ENCODE results near the gene CPPED1. TPM values are rescaled to one million over a fixed set of nuclear protein-coding genes. Genes with fewer than 3 reads are reported as not detected.

CPPED1 gene
- total and polyA plus RNA-seq, 2 of the 4 experiments (the other 2 are of a cell fraction), result 5.1 to 6.5 TPM

GRCh38 chr16:12614662-12615278, 188.9 kb downstream of the CPPED1 start:
- Histone ChIP-seq H3K36me3 (ENCODE audit: control insufficient read depth, insufficient read depth, low read length) (no peaks in the 10 kb centered on the region), H2BK120ac (ENCODE audit: low read depth, low read length) (no peak overlapping the region), H3K4me1 (ENCODE audit: control insufficient read depth, insufficient read depth, low read length) (no peaks in the 10 kb centered on the region), H3K9ac (ENCODE audit: low read depth, low read length) (no peak overlapping the region), H4K20me1 (ENCODE audit: insufficient read depth, low read length) (no peaks in the 10 kb centered on the region), H2AFZ (replicated peaks; ENCODE audit: low read length, poor library complexity) (no peak overlapping the region), H4K5ac (ENCODE audit: low read depth, low read length) (no peak overlapping the region), H3K4me3 (ENCODE audit: insufficient read depth, low read depth, low read length) (no peak overlapping the region), H3K27ac (ENCODE audit: insufficient read depth, low read length) (no peak overlapping the region), H2AK5ac (ENCODE audit: low read depth, low read length) (no peak overlapping the region), H3K56ac (ENCODE audit: extremely low read depth, insufficient read depth, low read length) (no peak overlapping the region), H3K27me3 (ENCODE audit: control insufficient read depth, insufficient read depth, low read length) (no peaks in the 10 kb centered on the region), H3K18ac (ENCODE audit: low read depth, low read length) (no peak overlapping the region), H3K23ac (ENCODE audit: low read depth, low read length) (no peak overlapping the region), H3K4ac (ENCODE audit: low read depth, low read length) (no peak overlapping the region), H2BK20ac (ENCODE audit: low read depth, low read length) (no peak overlapping the region), H3K9me3 (ENCODE audit: control insufficient read depth, insufficient read depth, low read length) (no peaks in the 10 kb centered on the region), H2BK15ac (ENCODE audit: low read depth, low read length) (no peak overlapping the region), H2AK9ac (replicated peaks; ENCODE audit: low read depth, low read length, poor library complexity) (no peak overlapping the region), H3K79me1 (ENCODE audit: low read depth in 1 of 2, low read length in 2 of 2) (no peaks in the 10 kb centered on the region), H2BK5ac (ENCODE audit: low read depth, low read length, poor library complexity, severe bottlenecking) (no peak overlapping the region), H3K14ac (replicated peaks; ENCODE audit: low read depth, low read length) (no peak overlapping the region), H4K8ac (ENCODE audit: low read depth in 2 of 2, low read length in 2 of 2) (no peak overlapping the region), H3K4me2 (ENCODE audit: low read depth, low read length) (no peak overlapping the region), H4K91ac (ENCODE audit: insufficient read depth, low read depth, low read length) (no peak overlapping the region), H3K9me1 (ENCODE audit: insufficient read depth, low read length) (no peaks in the 10 kb centered on the region)
- BruUV-seq (replicated peaks), result no TSS peak
- WGBS, 2 experiments (ENCODE audit: extremely low coverage in 2 of 2, insufficient read length in 1 of 2), result 52% methylated on average over 2 of the region's 7 CpGs; no CpG with 5 or more reads in 1 of the 2 experiments
- dilution Hi-C loops (cut with HindIII; ENCODE audit: low sequenced_read_pairs, unreplicated experiment), result no loop called here
- DNase-seq, result no peak
- TF ChIP-seq, protein P1, sequence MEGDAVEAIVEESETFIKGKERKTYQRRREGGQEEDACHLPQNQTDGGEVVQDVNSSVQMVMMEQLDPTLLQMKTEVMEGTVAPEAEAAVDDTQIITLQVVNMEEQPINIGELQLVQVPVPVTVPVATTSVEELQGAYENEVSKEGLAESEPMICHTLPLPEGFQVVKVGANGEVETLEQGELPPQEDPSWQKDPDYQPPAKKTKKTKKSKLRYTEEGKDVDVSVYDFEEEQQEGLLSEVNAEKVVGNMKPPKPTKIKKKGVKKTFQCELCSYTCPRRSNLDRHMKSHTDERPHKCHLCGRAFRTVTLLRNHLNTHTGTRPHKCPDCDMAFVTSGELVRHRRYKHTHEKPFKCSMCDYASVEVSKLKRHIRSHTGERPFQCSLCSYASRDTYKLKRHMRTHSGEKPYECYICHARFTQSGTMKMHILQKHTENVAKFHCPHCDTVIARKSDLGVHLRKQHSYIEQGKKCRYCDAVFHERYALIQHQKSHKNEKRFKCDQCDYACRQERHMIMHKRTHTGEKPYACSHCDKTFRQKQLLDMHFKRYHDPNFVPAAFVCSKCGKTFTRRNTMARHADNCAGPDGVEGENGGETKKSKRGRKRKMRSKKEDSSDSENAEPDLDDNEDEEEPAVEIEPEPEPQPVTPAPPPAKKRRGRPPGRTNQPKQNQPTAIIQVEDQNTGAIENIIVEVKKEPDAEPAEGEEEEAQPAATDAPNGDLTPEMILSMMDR (conservative IDR thresholded peaks at IDR 0.05; ENCODE audit: low read depth, low read length), result no peak
- TF ChIP-seq MAFK (IDR thresholded peaks at IDR 0.05; ENCODE audit: low read depth, low read length) (no peak), ELK1 (IDR thresholded peaks at IDR 0.05; ENCODE audit: borderline replicate concordance, low read depth, low read length) (no peak), BHLHE40 (IDR thresholded peaks at IDR 0.05; ENCODE audit: low read depth, low read length) (no peak), RCOR1 (IDR thresholded peaks at IDR 0.05; ENCODE audit: insufficient replicate concordance, low read length) (no peak), CEBPB (IDR thresholded peaks at IDR 0.05; ENCODE audit: low read depth, low read length) (no peak), POLR2A (IDR thresholded peaks at IDR 0.05; ENCODE audit: low read depth, low read length) (no peak), MXI1 (IDR thresholded peaks at IDR 0.05; ENCODE audit: borderline replicate concordance, low read depth, low read length) (no peak), FOS (IDR thresholded peaks at IDR 0.05; ENCODE audit: low read depth, low read length) (no peak), RFX5 (IDR thresholded peaks at IDR 0.05; ENCODE audit: low read depth, low read length) (no peak), NFE2L2 (IDR thresholded peaks at IDR 0.05; ENCODE audit: low read depth, low read length) (no peak), MAZ (IDR thresholded peaks at IDR 0.05; ENCODE audit: borderline replicate concordance, low read depth, low read length) (no peak), CHD1 (IDR thresholded peaks at IDR 0.05; ENCODE audit: low read depth, low read length) (no peak)
- TF ChIP-seq, protein P2, sequence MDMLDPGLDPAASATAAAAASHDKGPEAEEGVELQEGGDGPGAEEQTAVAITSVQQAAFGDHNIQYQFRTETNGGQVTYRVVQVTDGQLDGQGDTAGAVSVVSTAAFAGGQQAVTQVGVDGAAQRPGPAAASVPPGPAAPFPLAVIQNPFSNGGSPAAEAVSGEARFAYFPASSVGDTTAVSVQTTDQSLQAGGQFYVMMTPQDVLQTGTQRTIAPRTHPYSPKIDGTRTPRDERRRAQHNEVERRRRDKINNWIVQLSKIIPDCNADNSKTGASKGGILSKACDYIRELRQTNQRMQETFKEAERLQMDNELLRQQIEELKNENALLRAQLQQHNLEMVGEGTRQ (IDR thresholded peaks at IDR 0.05; ENCODE audit: low read depth, low read length), result no peak
- in situ Hi-C loops (cut with MboI; ENCODE audit: low sequenced_read_pairs), result no loop called here
- POLR2A ChIA-PET (ENCODE audit: unreplicated experiment), result no interaction called here
- CTCF ChIA-PET, result no interaction called here
- no peak for ATAC-seq (ENCODE audit: low read depth)
- intact Hi-C loops (cut with micrococcal nuclease), result no loop called here

Data from IMR-90 (cell line).